Aorta (tissue), 5 donors: Measurements from ENCODE around the gene FBXL3. TPM values are rescaled to one million over a fixed set of nuclear protein-coding genes. Genes with fewer than 3 reads are reported as not detected.
A peak's percentile ranks its signal among the peaks of the same experiment; 100 is the strongest.
"Not testable (repeated sequence)": the region's sequence is repeated elsewhere in the genome, so short reads cannot be mapped to it uniquely, and the experiment has no call there.

Source experiments
- ATAC-seq: fragments of 200-7000 bp; cut with Tn5 transposase; one replicate; pipeline ENCODE4 v1.9.1; 2022; ENCODE audit warnings: moderate library complexity; ENCODE audit not compliant: low FRiP score
- DNase-seq, 2 donors: peaks; one replicate each; pipeline ENCODE4 v3.0.0-alpha.2; 2020
- H3K27ac ChIP-seq, 2 donors: one replicate each; pipeline ENCODE4 v1.5.1; 2013; ENCODE audit warnings: low read length in 2 of 2, mild to moderate bottlenecking in 2 of 2, moderate library complexity in 2 of 2, control low read depth in 1 of 2, inconsistent platforms in 1 of 2, low read depth in 1 of 2
- H3K27me3 ChIP-seq, 2 donors: one replicate each; pipeline ENCODE4 v1.6.1; 2013; ENCODE audit warnings: control low read depth in 1 of 2, low read length in 1 of 2, mild to moderate bottlenecking in 1 of 2, moderate library complexity in 1 of 2; ENCODE audit not compliant: insufficient read depth in 2 of 2, control insufficient read depth in 1 of 2
- H3K36me3 ChIP-seq, 2 donors: one replicate each; pipeline ENCODE4 v1.6.1; 2013; ENCODE audit warnings: control low read depth in 1 of 2, low read length in 1 of 2, mild to moderate bottlenecking in 1 of 2; ENCODE audit not compliant: insufficient read depth in 2 of 2, control insufficient read depth in 1 of 2
- H3K4me1 ChIP-seq, 2 donors: one replicate each; pipeline ENCODE4 v1.6.1; 2013; ENCODE audit warnings: low read length in 2 of 2, control low read depth in 1 of 2, mild to moderate bottlenecking in 1 of 2, moderate library complexity in 1 of 2; ENCODE audit not compliant: insufficient read depth in 2 of 2, control insufficient read depth in 1 of 2
- H3K4me3 ChIP-seq, 2 donors: one replicate each; pipeline ENCODE4 v1.5.1; 2013; ENCODE audit warnings: low read length in 2 of 2, control low read depth in 1 of 2, mild to moderate bottlenecking in 1 of 2
- H3K9me3 ChIP-seq: one replicate; pipeline ENCODE4 v1.6.1; 2013; ENCODE audit warnings: mild to moderate bottlenecking, low read length; ENCODE audit not compliant: control insufficient read depth
- WGBS, 2 donors: extraction: QIAGEN DNeasy Blood & Tissue Kit; methylation state at CpG; one replicate each; pipeline ENCODE4 v1.1.7; 2013; 5-methylcytosine and 5-hydroxymethylcytosine counted together
- intact Hi-C, 2 donors: fragments of 100-400 bp; cut with DNase I; formaldehyde crosslinking; loops; one replicate each; pipeline versions ENCODE4 v1.14.2 to v1.15.0; 2022
- polyA plus RNA-seq, 2 donors: library from polyadenylated mRNA; stranded (reverse); fragments of 200-250 nt; gene quantifications; one replicate each; pipeline ENCODE4 v1.2.3, GENCODE V29; 2013
- total RNA-seq, 2 donors: library from RNA; stranded (reverse); fragmentation: NEBNext Ultra II Directional; extraction: Animal tissue kit (Norgen Biotek cat#: 25700); gene quantifications; one replicate each; pipeline ENCODE4 v1.2.1, GENCODE V29; 2021
- donor health status: healthy with polysubstance abuse.
- donor health status: Bipolar disorder and iron deficiency.
- donor health status: DM: no; HTN: no; CAD: no.
- donor health status: DM: no; HTN: no; CAD: no.
- donor health status: DM: yes; HTN: yes; CAD: no.

The FBXL3 gene
- total and polyA plus RNA-seq, 4 donors = 38.7 to 73.9 (median 60.2) TPM

GRCh38 chr13:77016251-77016812 is 10.6 kb downstream of the FBXL3 start:
- DNase-seq = no peak
- peaks cover 0 to 10% of the 10 kb centered on the region in 2 donors for H3K4me1 ChIP-seq
- 54 to 57% methylated on average over 3 of the region's 3 CpGs for WGBS, 2 donors
- peak; percentile 45 for ATAC-seq
- H3K27me3 ChIP-seq = no peaks in the 10 kb centered on the region
- peak overlapping the region in 1 of 2 donors; percentile 78 for H3K27ac ChIP-seq
- intact Hi-C loops = no loop called here
- no peaks in the 10 kb centered on the region for H3K9me3 ChIP-seq
- peaks cover 4% of the 10 kb centered on the region in 2 donors for H3K36me3 ChIP-seq
- no peak overlapping the region for H3K4me3 ChIP-seq

DNA sequence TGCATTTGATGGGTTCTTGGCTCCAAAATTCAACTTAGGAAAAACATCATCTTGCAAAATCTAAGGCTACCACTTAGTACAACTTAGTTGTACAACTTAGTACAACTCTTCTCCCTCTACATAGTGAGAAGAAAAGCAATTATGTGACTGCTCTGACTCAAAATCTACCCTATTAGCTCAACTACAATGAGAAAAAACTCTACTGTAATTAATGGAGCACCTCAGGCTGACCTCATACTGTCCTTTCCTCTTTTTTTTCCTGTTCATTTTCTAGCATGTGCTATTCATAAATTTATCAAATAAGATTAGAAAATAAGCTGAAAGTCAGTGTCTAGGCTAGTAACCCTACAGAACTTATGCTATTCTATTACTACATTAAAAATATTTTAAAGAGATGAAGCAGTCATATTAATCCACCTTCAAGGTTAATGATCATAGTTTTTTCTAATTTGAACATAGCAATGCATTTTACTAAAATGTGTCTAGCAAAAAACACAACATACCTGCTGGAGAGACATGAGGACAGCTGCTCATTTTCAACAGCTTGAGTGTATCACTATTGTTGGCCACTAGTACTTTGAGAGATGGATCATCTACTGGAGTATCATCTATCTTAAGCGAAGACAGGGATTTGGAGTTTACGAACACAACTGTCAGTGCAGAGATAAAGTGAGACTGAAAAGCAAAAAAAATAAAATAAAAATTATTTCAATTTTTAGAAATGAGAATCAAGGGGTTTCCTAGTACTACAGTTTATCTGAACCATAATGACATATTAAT is 11.9 kb downstream of the FBXL3 start:
- peaks cover 0 to 4% of the 10 kb centered on the region in 2 donors for H3K4me1 ChIP-seq
- ATAC-seq = no peak

GRCh38 chr13:77013853-77014542 is 13.0 kb downstream of the FBXL3 start:
- ATAC-seq = no peak
- peak overlapping the region in 1 of 2 donors; percentile 8 for H3K4me3 ChIP-seq
- H3K27me3 ChIP-seq = no peaks in the 10 kb centered on the region
- peak overlapping the region in 1 of 2 donors; percentile 25 for H3K27ac ChIP-seq
- no peak for DNase-seq
- intact Hi-C loops = no loop called here
- WGBS, 2 donors = 82 to 86% methylated on average over 2 of the region's 2 CpGs
- H3K4me1 ChIP-seq = no peaks in the 10 kb centered on the region
- H3K9me3 ChIP-seq = no peaks in the 10 kb centered on the region
- peaks cover 4 to 7% of the 10 kb centered on the region in 2 donors for H3K36me3 ChIP-seq

More for the DNA sequence above, 11.9 kb downstream of the FBXL3 start:
- DNase-seq = no peak
- no peak overlapping the region for H3K4me3 ChIP-seq
- WGBS, 2 donors = 95% methylated on average over 2 of the region's 2 CpGs
- H3K36me3 ChIP-seq = peaks cover 4 to 7% of the 10 kb centered on the region in 2 donors
- no peaks in the 10 kb centered on the region for H3K27me3 ChIP-seq
- H3K27ac ChIP-seq = no peak overlapping the region
- intact Hi-C loops = no loop called here
- H3K9me3 ChIP-seq = no peaks in the 10 kb centered on the region

- H3K27ac ChIP-seq, H3K36me3 ChIP-seq, H3K9me3 ChIP-seq, H3K4me3 ChIP-seq, H3K4me1 ChIP-seq, intact Hi-C loops, H3K27me3 ChIP-seq, ATAC-seq, DNase-seq: not testable (repeated sequence)
- WGBS, 2 donors = 97 to 98% methylated on average over 5 of the region's 5 CpGs
Measured at GRCh38 chr13:77009719-77010118, 17.2 kb downstream of the FBXL3 start.

- Histone ChIP-seq H3K27me3 (no peaks in the 10 kb centered on the region), H3K4me3 (no peak overlapping the region), H3K36me3 (peaks cover 3 to 9% of the 10 kb centered on the region in 2 donors), H3K4me1 (peaks cover 0 to 6% of the 10 kb centered on the region in 2 donors), H3K27ac (no peak overlapping the region), H3K9me3 (no peaks in the 10 kb centered on the region)
- intact Hi-C loops = no loop called here
- no peak for DNase-seq
- whole genome bisulfite sequencing, 2 donors = 91 to 93% methylated on average over 2 of the region's 2 CpGs
- ATAC-seq = no peak
Measured at GRCh38 chr13:77009011-77009410, 17.9 kb downstream of the FBXL3 start.

GRCh38 chr13:77008337-77008736 is 18.6 kb downstream of the FBXL3 start:
- H3K9me3 ChIP-seq, H3K27me3 ChIP-seq, intact Hi-C loops, H3K4me1 ChIP-seq, H3K4me3 ChIP-seq, ATAC-seq, H3K36me3 ChIP-seq, H3K27ac ChIP-seq, DNase-seq: not testable (repeated sequence)
- WGBS, 2 donors = 86 to 89% methylated on average over 4 of the region's 4 CpGs

GRCh38 chr13:77002590-77003190 is 24.3 kb downstream of the FBXL3 start:
- H3K4me3 ChIP-seq = no peak overlapping the region
- no peak for DNase-seq
- no peaks in the 10 kb centered on the region for H3K27me3 ChIP-seq
- ATAC-seq = peak; percentile 46
- intact Hi-C loops = no loop called here
- no peak overlapping the region for H3K27ac ChIP-seq
- H3K4me1 ChIP-seq = peaks cover 0 to 6% of the 10 kb centered on the region in 2 donors
- WGBS, 2 donors = 59 to 61% methylated on average over 7 of the region's 7 CpGs
- no peaks in the 10 kb centered on the region for H3K9me3 ChIP-seq
- H3K36me3 ChIP-seq = peaks cover 0 to 3% of the 10 kb centered on the region in 2 donors

- no peak for DNase-seq
- WGBS, 2 donors = 59 to 68% methylated on average over 4 of the region's 4 CpGs
- no peak overlapping the region for H3K4me3 ChIP-seq
- intact Hi-C loops = no loop called here
- H3K27me3 ChIP-seq = no peaks in the 10 kb centered on the region
- no peak overlapping the region for H3K27ac ChIP-seq
- H3K9me3 ChIP-seq = no peaks in the 10 kb centered on the region
- H3K4me1 ChIP-seq = peaks cover 0 to under 1% of the 10 kb centered on the region in 2 donors
- H3K36me3 ChIP-seq = peaks cover 0 to under 1% of the 10 kb centered on the region in 2 donors
- no peak for ATAC-seq
Measured at GRCh38 chr13:77001963-77002587, 24.9 kb downstream of the FBXL3 start.
